Smooth muscle cell (in vitro differentiated cells): ENCODE data around the gene ZNF638. TPM values are rescaled to one million over a fixed set of nuclear protein-coding genes. Genes with fewer than 3 reads are reported as not detected.

ENCODE experiments used
- DNase-seq: peaks from one replicate; lab custom pipeline; 2025; ENCODE audit not compliant: unreplicated experiment; lab: John Stamatoyannopoulos, UW
- H2AFZ ChIP-seq: fragments of 200-600 bp; sonication (generic); 2 replicates; pipeline ENCODE4 v1.6.0; 2016; ENCODE audit warnings: antibody characterized with exemption, low read depth, mild to moderate bottlenecking
- H3F3A ChIP-seq: fragments of 200-600 bp; sonication (generic); 2 replicates; pipeline ENCODE4 v1.6.0; 2017; ENCODE audit warnings: antibody characterized with exemption, low read depth
- H3K27ac ChIP-seq: fragments of 200-600 bp; sonication (generic); 2 replicates; pipeline ENCODE4 v1.5.1; 2016; ENCODE audit warnings: low read depth, mild to moderate bottlenecking
- H3K27me3 ChIP-seq: fragments of 200-600 bp; sonication (generic); 2 replicates; pipeline ENCODE4 v1.6.1; 2016; ENCODE audit warnings: low read depth, mild to moderate bottlenecking
- H3K36me3 ChIP-seq: fragments of 200-600 bp; sonication (generic); 2 replicates; pipeline ENCODE4 v1.5.1; 2016; ENCODE audit warnings: low read depth
- H3K4me1 ChIP-seq: fragments of 200-600 bp; sonication (generic); 2 replicates; pipeline ENCODE4 v1.5.1; 2016; ENCODE audit warnings: low read depth
- H3K4me2 ChIP-seq: fragments of 200-600 bp; sonication (generic); 2 replicates; pipeline ENCODE4 v1.6.0; 2016; ENCODE audit warnings: mild to moderate bottlenecking
- H3K4me3 ChIP-seq: fragments of 200-600 bp; sonication (generic); 2 replicates; pipeline ENCODE4 v1.5.1; 2016; ENCODE audit warnings: mild to moderate bottlenecking
- H3K79me2 ChIP-seq: fragments of 200-600 bp; sonication (generic); 2 replicates; pipeline ENCODE4 v1.6.0; 2016; ENCODE audit warnings: low read depth, mild to moderate bottlenecking
- H3K9ac ChIP-seq: fragments of 200-600 bp; sonication (generic); 2 replicates; pipeline ENCODE4 v1.6.0; 2016; ENCODE audit warnings: low read depth
- H3K9me3 ChIP-seq: fragments of 200-600 bp; sonication (generic); replicated peaks from 2 replicates; pipeline ENCODE4 v1.5.1; 2016; ENCODE audit warnings: low read depth
- H4K20me1 ChIP-seq: fragments of 200-600 bp; sonication (generic); 2 replicates; pipeline ENCODE4 v1.6.0; 2016; ENCODE audit warnings: low read depth
- CTCF ChIP-seq: fragments of 200-600 bp; sonication (generic); IDR thresholded peaks from 2 replicates; pipeline ENCODE4 v1.5.1; 2017; ENCODE audit warnings: borderline replicate concordance, mild to moderate bottlenecking, antibody characterized with exemption; ENCODE audit not compliant: insufficient read depth, poor library complexity, severe bottlenecking
- WGBS: methylation state at CpG from one replicate; pipeline ENCODE4 v1.1.7; 2016; ENCODE audit warnings: low lambda C conversion rate; 5-methylcytosine and 5-hydroxymethylcytosine counted together
- polyA plus RNA-seq: library from polyadenylated mRNA; unstranded; fragments of >200 nt; fragmentation: Nextera tagmentation; extraction: Ambion mirVana; gene quantifications from 2 replicates; pipeline ENCODE4 v1.2.1, GENCODE V29; 2016
- total RNA-seq: library from RNA; depleted of rRNA; stranded (reverse); fragments of >200 nt; gene quantifications from 2 replicates; pipeline ENCODE4 v1.2.3, GENCODE V29; 2014

ZNF638 gene
- total and polyA plus RNA-seq, 2 experiments from 2014 or later, result 44.8 to 159 TPM

- no peak overlapping the region for H3K4me2 ChIP-seq
Observed at GRCh38 chr2:71473346-71474031, 141.9 kb downstream of the ZNF638 start.

GRCh38 chr2:71474116-71474743, 142.6 kb downstream of the ZNF638 start:
- Histone ChIP-seq H3K79me2 (no peaks in the 10 kb centered on the region), H4K20me1 (no peaks in the 10 kb centered on the region), H3F3A (no peaks in the 10 kb centered on the region), H3K9me3 (no peaks in the 10 kb centered on the region), H3K36me3 (no peaks in the 10 kb centered on the region), H3K9ac (no peak overlapping the region), H3K4me1 (no peaks in the 10 kb centered on the region), H3K4me2 (no peak overlapping the region), H3K4me3 (no peak overlapping the region), H2AFZ (no peak overlapping the region), H3K27me3 (peaks cover 4% of the 10 kb centered on the region), H3K27ac (no peak overlapping the region)
- WGBS, result 94% methylated on average over 5 of the region's 5 CpGs
- no peak for TF ChIP-seq CTCF
- DNase-seq, result no peak

More at GRCh38 chr2:71473346-71474031, 141.9 kb downstream of the ZNF638 start:
- no peaks in the 10 kb centered on the region for H3K9me3 ChIP-seq
- no peak for TF ChIP-seq CTCF
- H3K27me3 ChIP-seq, result peaks cover 11% of the 10 kb centered on the region
- H3K79me2 ChIP-seq, result no peaks in the 10 kb centered on the region
- no peaks in the 10 kb centered on the region for H4K20me1 ChIP-seq
- H3K27ac ChIP-seq, result no peak overlapping the region
- no peak overlapping the region for H3K4me3 ChIP-seq
- H3K9ac ChIP-seq, result no peak overlapping the region
- 92% methylated on average over 9 of the region's 9 CpGs for WGBS
- no peak for DNase-seq
- H3K36me3 ChIP-seq, result no peaks in the 10 kb centered on the region
- no peaks in the 10 kb centered on the region for H3F3A ChIP-seq
- no peaks in the 10 kb centered on the region for H3K4me1 ChIP-seq
- H2AFZ ChIP-seq, result no peak overlapping the region

GRCh38 chr2:71474744-71475397, 143.3 kb downstream of the ZNF638 start:
- WGBS, result 91% methylated on average over 10 of the region's 10 CpGs
- Histone ChIP-seq H3K36me3 (no peaks in the 10 kb centered on the region), H3K4me2 (no peak overlapping the region), H3K79me2 (no peaks in the 10 kb centered on the region), H3K4me3 (no peak overlapping the region), H2AFZ (no peak overlapping the region), H4K20me1 (no peaks in the 10 kb centered on the region), H3K4me1 (no peaks in the 10 kb centered on the region), H3F3A (no peaks in the 10 kb centered on the region), H3K27me3 (no peaks in the 10 kb centered on the region), H3K9ac (no peak overlapping the region), H3K9me3 (no peaks in the 10 kb centered on the region), H3K27ac (no peak overlapping the region)
- DNase-seq, result no peak
- TF ChIP-seq CTCF, result no peak
